ENCODE measurements around the gene ZNF414.

ZNF414 gene

GRCh38 chr19:8513036-8513686 lies 806 bp downstream of the ZNF414 start:
- H3K27ac ChIP-seq: peak overlapping the region; percentile 97
- ChIA-PET CTCF (no interaction called here), POLR2A (ENCODE audit: low non-redundant PET) (interaction anchor here (0.5 to 1.6 kb wide), 6 partner anchors 10 to 123 kb away, joined by 3 to 7 read pairs (median 4); partner anchors contain the start of gene RAB11B)
- DNase-seq (ENCODE audit: low spot score): no peak
- TF ChIP-seq CTCF (conservative IDR thresholded peaks at IDR 0.05; ENCODE audit: low read depth): no peak

- peak; percentile 58 for DNase-seq (ENCODE audit: low spot score)
- ChIA-PET CTCF (interaction anchor here (0.6 kb wide), 1 partner anchor 50 kb away, joined by 3 read pairs; no protein-coding TSS in a partner anchor), POLR2A (ENCODE audit: low non-redundant PET) (interaction anchor here (0.5 to 1.6 kb wide), 3 partner anchors 11 to 122 kb away, joined by 3 to 7 read pairs (median 5); partner anchors contain the start of gene RAB11B)
- no peak for TF ChIP-seq CTCF (conservative IDR thresholded peaks at IDR 0.05; ENCODE audit: low read depth)
- peak overlapping the region; percentile 97 for H3K27ac ChIP-seq
Measured at GRCh38 chr19:8512115-8512967, 1.6 kb downstream of the ZNF414 start.

GRCh38 chr19:8511573-8512101 lies 2.3 kb downstream of the ZNF414 start:
- no peak for TF ChIP-seq CTCF (conservative IDR thresholded peaks at IDR 0.05; ENCODE audit: low read depth)
- no peak for DNase-seq (ENCODE audit: low spot score)
- CTCF ChIA-PET: interaction anchor here (0.6 kb wide), 1 partner anchor 49 kb away, joined by 3 read pairs; no protein-coding TSS in a partner anchor
- H3K27ac ChIP-seq: peak overlapping the region; percentile 97
- POLR2A ChIA-PET (ENCODE audit: low non-redundant PET): no interaction called here

GRCh38 chr19:8510589-8511115 lies 3.3 kb downstream of the ZNF414 start:
- ChIA-PET CTCF (interaction anchor here (0.5 kb wide), 1 partner anchor 108 kb away, joined by 3 read pairs; no protein-coding TSS in a partner anchor), POLR2A (ENCODE audit: low non-redundant PET) (interaction anchor here (0.6 kb wide), 1 partner anchor 13 kb away, joined by 7 read pairs; no protein-coding TSS in a partner anchor)
- no peak for TF ChIP-seq CTCF (conservative IDR thresholded peaks at IDR 0.05; ENCODE audit: low read depth)
- no peak for DNase-seq (ENCODE audit: low spot score)
- no peak overlapping the region for H3K27ac ChIP-seq

GRCh38 chr19:8506402-8506957 lies 7.5 kb downstream of the ZNF414 start:
- no peak for DNase-seq (ENCODE audit: low spot score)
- peak; percentile 53 for TF ChIP-seq CTCF (conservative IDR thresholded peaks at IDR 0.05; ENCODE audit: low read depth)
- CTCF ChIA-PET: interaction anchor here (0.6 to 1.7 kb wide), 6 partner anchors 19 to 237 kb away, joined by 3 to 8 read pairs (median 5); no protein-coding TSS in a partner anchor
- POLR2A ChIA-PET (ENCODE audit: low non-redundant PET): no interaction called here
- H3K27ac ChIP-seq: peak overlapping the region; percentile 45

All from RWPE1 (cell line).